ENCODE measurements around the gene SMARCD1. TPM values are rescaled to one million over a fixed set of nuclear protein-coding genes. Genes with fewer than 3 reads are reported as not detected.

SMARCD1 gene
- total and polyA plus RNA-seq, 9 of the 15 experiments (the other 6 are each of a cell fraction or from before 2014, with no cell fraction given), result 0.86 to 91.7 (median 48.0) TPM

DNA sequence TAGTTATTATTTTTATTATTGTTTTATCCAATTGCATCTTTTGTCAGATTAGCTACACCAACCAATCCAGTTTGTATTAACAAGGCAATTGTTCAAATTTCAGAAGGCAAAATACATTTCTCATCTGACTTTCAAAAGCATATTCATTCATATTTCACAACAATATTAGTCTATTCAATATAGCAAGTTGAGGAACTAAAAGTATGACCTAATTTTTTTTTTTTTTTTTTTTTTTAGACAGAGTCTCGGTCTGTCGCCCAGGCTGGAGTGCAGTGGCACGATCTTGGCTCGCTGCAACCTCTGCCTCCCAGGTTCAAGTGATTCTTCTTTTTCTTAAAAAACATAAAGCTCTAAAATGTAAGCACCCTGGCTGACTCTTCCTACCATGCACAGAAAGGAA is 44.1 kb downstream of the SMARCD1 start:
- H3K4me3 ChIP-seq, result no peak overlapping the region
- peaks cover 60% of the 10 kb centered on the region for H3K36me3 ChIP-seq (ENCODE audit: control insufficient read depth, insufficient read depth, low read length)
- TF ChIP-seq, protein P1, sequence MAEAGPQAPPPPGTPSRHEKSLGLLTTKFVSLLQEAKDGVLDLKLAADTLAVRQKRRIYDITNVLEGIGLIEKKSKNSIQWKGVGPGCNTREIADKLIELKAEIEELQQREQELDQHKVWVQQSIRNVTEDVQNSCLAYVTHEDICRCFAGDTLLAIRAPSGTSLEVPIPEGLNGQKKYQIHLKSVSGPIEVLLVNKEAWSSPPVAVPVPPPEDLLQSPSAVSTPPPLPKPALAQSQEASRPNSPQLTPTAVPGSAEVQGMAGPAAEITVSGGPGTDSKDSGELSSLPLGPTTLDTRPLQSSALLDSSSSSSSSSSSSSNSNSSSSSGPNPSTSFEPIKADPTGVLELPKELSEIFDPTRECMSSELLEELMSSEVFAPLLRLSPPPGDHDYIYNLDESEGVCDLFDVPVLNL (CRISPR knock-in tag; IDR thresholded peaks at IDR 0.05; ENCODE audit: low read depth), result no peak
- TF ChIP-seq ZNF274 (IDR thresholded peaks at IDR 0.05; ENCODE audit: borderline replicate concordance, low read depth, low read length) (no peak), TAF15 (IDR thresholded peaks at IDR 0.05; ENCODE audit: low read depth, low read length) (no peak), MYBL2 (IDR thresholded peaks at IDR 0.05; ENCODE audit: low read depth) (no peak), MYBL2 (CRISPR knock-in tag; IDR thresholded peaks at IDR 0.05; ENCODE audit: borderline replicate concordance) (no peak), ILK (tag; IDR thresholded peaks at IDR 0.05; ENCODE audit: borderline replicate concordance, low read depth) (no peak), CXXC5 (CRISPR knock-in tag; IDR thresholded peaks at IDR 0.05) (no peak), ZNF75A (CRISPR knock-in tag; IDR thresholded peaks at IDR 0.05) (no peak), ZNF408 (CRISPR knock-in tag; IDR thresholded peaks at IDR 0.05; ENCODE audit: low read depth) (no peak)
- TF ChIP-seq, protein P2, sequence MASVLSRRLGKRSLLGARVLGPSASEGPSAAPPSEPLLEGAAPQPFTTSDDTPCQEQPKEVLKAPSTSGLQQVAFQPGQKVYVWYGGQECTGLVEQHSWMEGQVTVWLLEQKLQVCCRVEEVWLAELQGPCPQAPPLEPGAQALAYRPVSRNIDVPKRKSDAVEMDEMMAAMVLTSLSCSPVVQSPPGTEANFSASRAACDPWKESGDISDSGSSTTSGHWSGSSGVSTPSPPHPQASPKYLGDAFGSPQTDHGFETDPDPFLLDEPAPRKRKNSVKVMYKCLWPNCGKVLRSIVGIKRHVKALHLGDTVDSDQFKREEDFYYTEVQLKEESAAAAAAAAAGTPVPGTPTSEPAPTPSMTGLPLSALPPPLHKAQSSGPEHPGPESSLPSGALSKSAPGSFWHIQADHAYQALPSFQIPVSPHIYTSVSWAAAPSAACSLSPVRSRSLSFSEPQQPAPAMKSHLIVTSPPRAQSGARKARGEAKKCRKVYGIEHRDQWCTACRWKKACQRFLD (CRISPR knock-in tag; IDR thresholded peaks at IDR 0.05), result no peak
- TF ChIP-seq, protein P3, sequence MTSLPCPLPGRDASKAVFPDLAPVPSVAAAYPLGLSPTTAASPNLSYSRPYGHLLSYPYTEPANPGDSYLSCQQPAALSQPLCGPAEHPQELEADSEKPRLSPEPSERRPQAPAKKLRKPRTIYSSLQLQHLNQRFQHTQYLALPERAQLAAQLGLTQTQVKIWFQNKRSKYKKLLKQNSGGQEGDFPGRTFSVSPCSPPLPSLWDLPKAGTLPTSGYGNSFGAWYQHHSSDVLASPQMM (CRISPR knock-in tag; IDR thresholded peaks at IDR 0.05), result no peak
- TF ChIP-seq, protein P4, sequence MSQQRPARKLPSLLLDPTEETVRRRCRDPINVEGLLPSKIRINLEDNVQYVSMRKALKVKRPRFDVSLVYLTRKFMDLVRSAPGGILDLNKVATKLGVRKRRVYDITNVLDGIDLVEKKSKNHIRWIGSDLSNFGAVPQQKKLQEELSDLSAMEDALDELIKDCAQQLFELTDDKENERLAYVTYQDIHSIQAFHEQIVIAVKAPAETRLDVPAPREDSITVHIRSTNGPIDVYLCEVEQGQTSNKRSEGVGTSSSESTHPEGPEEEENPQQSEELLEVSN (IDR thresholded peaks at IDR 0.05; ENCODE audit: borderline replicate concordance in 1 of 2, extremely low read depth in 1 of 2, insufficient read depth in 1 of 2, insufficient read length in 1 of 2, low read depth in 1 of 2, low read length in 1 of 2, poor library complexity in 1 of 2, severe bottlenecking in 1 of 2), result no peak
- TF ChIP-seq, protein P5, sequence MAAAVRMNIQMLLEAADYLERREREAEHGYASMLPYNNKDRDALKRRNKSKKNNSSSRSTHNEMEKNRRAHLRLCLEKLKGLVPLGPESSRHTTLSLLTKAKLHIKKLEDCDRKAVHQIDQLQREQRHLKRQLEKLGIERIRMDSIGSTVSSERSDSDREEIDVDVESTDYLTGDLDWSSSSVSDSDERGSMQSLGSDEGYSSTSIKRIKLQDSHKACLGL (CRISPR knock-in tag; IDR thresholded peaks at IDR 0.05; ENCODE audit: borderline replicate concordance, poor library complexity, severe bottlenecking), result no peak
- WGBS (ENCODE audit: insufficient coverage, low coverage, missing lambda C conversion rate), result 100% methylated on average over 4 of the region's 4 CpGs
- no peaks in the 10 kb centered on the region for H4K20me1 ChIP-seq (replicated peaks; ENCODE audit: control insufficient read depth, insufficient read depth, low read length)
- H3K9ac ChIP-seq (ENCODE audit: insufficient read depth in 1 of 2, low read depth in 2 of 2, low read length in 2 of 2), result no peak overlapping the region
- ChIA-PET CTCF (ENCODE audit: low intra/inter-chr PET ratio) (no interaction called here), POLR2A (interaction anchor here (0.5 to 2.5 kb wide), 7 partner anchors 10 to 67 kb away, joined by 3 to 15 read pairs (median 4); partner anchors contain the start of genes CERS5 and COX14)
- in situ Hi-C loops (cut with MboI), result no loop called here
- no peaks in the 10 kb centered on the region for H3K4me1 ChIP-seq (replicated peaks in 1 of 2; ENCODE audit: control insufficient read depth in 2 of 2, insufficient read depth in 2 of 2, low read length in 2 of 2)
- intact Hi-C loops (cut with micrococcal nuclease), result no loop called here
- no TSS peak for BruUV-seq (replicated peaks)
- no peak for FAIRE-seq
- H3K79me2 ChIP-seq (ENCODE audit: control insufficient read depth, insufficient read depth, low read length), result no peaks in the 10 kb centered on the region
- no peak overlapping the region for H3K4me2 ChIP-seq (ENCODE audit: insufficient read depth, low read length)
- no peaks in the 10 kb centered on the region for H3K9me1 ChIP-seq (ENCODE audit: control insufficient read depth, insufficient read depth, low read length)
- no peak overlapping the region for H2AFZ ChIP-seq (ENCODE audit: low read depth, low read length)
- no peak for ATAC-seq
- no peaks in the 10 kb centered on the region for H3K27me3 ChIP-seq (ENCODE audit: control insufficient read depth in 2 of 2, insufficient read depth in 2 of 2, low read length in 2 of 2)
- DNase-seq (ENCODE audit: extremely low read depth in 1 of 4, low spot score in 3 of 4), result no peak
- H3K9me3 ChIP-seq (replicated peaks; ENCODE audit: control insufficient read depth, insufficient read depth, low read depth, low read length), result no peaks in the 10 kb centered on the region
- no peak overlapping the region for H3K27ac ChIP-seq (ENCODE audit: extremely low read depth, low read depth, low read length)

Data from K562 (cell line).